ENCODE measurements around the gene DONSON. TPM values are rescaled to one million over a fixed set of nuclear protein-coding genes. Genes with fewer than 3 reads are reported as not detected.

Gene DONSON
- total RNA-seq, 1 experiment from 2014 or later: 29.2 TPM

DNA sequence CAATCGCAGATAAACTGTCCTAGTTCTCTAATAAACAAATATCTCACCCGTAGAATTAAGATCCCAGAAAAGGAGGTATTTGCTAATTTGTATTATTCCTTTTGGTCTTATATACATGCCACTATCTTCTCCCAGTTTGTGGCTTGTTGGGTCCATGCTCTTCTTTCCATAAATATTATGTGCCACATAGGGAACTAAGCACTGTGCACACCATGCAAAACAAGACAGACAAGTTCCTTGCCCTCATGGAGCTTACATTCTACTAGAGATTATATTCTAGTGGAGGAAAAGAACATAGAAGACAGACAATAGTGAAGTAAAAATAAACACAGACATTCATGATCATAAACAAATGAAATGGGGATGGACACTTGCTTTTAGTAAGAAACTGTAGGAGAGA is 51.3 kb downstream of the DONSON start:
- Histone ChIP-seq H3K27me3 (ENCODE audit: low read length) (no peaks in the 10 kb centered on the region), H3K4me2 (ENCODE audit: low read length) (no peak overlapping the region), H3K36me3 (ENCODE audit: low read depth, low read length) (peaks cover 55% of the 10 kb centered on the region), H3K4me3 (ENCODE audit: low read length) (no peak overlapping the region), H3K9me2 (replicated peaks; ENCODE audit: low read length) (no peaks in the 10 kb centered on the region), H4K20me1 (ENCODE audit: low read length) (0 out of 2 replicates have a peak, but pooled peaks cover 6% of the 10 kb centered on the region), H3K9me3 (ENCODE audit: low read length) (no peaks in the 10 kb centered on the region), H2AFZ (ENCODE audit: low read length) (no peak overlapping the region), H3K79me2 (ENCODE audit: low read length) (peaks cover 55% of the 10 kb centered on the region), H3K9ac (ENCODE audit: low read length) (no peak overlapping the region), H3K27ac (ENCODE audit: low read length) (no peak overlapping the region), H3F3A (ENCODE audit: low read length, unreplicated experiment) (no peaks in the 10 kb centered on the region), H3K4me1 (ENCODE audit: insufficient read depth, low read length) (peaks cover 13% of the 10 kb centered on the region)
- BruUV-seq (replicated peaks): no TSS peak
- ATAC-seq: no peak
- no peak for TF ChIP-seq EZH2phosphoT487 (IDR thresholded peaks at IDR 0.05; ENCODE audit: borderline replicate concordance, low read length)
- no peak for TF ChIP-seq EZH2 (IDR thresholded peaks at IDR 0.05; ENCODE audit: low read length, unreplicated experiment)
- TF ChIP-seq, protein P1, sequence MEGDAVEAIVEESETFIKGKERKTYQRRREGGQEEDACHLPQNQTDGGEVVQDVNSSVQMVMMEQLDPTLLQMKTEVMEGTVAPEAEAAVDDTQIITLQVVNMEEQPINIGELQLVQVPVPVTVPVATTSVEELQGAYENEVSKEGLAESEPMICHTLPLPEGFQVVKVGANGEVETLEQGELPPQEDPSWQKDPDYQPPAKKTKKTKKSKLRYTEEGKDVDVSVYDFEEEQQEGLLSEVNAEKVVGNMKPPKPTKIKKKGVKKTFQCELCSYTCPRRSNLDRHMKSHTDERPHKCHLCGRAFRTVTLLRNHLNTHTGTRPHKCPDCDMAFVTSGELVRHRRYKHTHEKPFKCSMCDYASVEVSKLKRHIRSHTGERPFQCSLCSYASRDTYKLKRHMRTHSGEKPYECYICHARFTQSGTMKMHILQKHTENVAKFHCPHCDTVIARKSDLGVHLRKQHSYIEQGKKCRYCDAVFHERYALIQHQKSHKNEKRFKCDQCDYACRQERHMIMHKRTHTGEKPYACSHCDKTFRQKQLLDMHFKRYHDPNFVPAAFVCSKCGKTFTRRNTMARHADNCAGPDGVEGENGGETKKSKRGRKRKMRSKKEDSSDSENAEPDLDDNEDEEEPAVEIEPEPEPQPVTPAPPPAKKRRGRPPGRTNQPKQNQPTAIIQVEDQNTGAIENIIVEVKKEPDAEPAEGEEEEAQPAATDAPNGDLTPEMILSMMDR (conservative IDR thresholded peaks at IDR 0.05; ENCODE audit: low read depth, low read length): no peak
- intact Hi-C loops (cut with micrococcal nuclease): no loop called here
- ChIA-PET POLR2A (ENCODE audit: unreplicated experiment) (no interaction called here), CTCF (no interaction called here)
- no peak for DNase-seq

- Histone ChIP-seq H3K9me2 (replicated peaks; ENCODE audit: low read length) (no peaks in the 10 kb centered on the region), H3F3A (ENCODE audit: low read length, unreplicated experiment) (no peaks in the 10 kb centered on the region), H3K27ac (ENCODE audit: low read length) (no peak overlapping the region), H3K79me2 (ENCODE audit: low read length) (no peaks in the 10 kb centered on the region), H4K20me1 (ENCODE audit: low read length) (no peaks in the 10 kb centered on the region), H3K9ac (ENCODE audit: low read length) (no peak overlapping the region), H3K9me3 (ENCODE audit: low read length) (no peaks in the 10 kb centered on the region), H3K36me3 (ENCODE audit: low read depth, low read length) (peaks cover 80% of the 10 kb centered on the region), H3K4me1 (ENCODE audit: insufficient read depth, low read length) (no peaks in the 10 kb centered on the region), H2AFZ (ENCODE audit: low read length) (no peak overlapping the region), H3K4me2 (ENCODE audit: low read length) (no peak overlapping the region), H3K27me3 (ENCODE audit: low read length) (no peaks in the 10 kb centered on the region), H3K4me3 (ENCODE audit: low read length) (no peak overlapping the region)
- DNase-seq: no peak
- TF ChIP-seq, protein P1 (conservative IDR thresholded peaks at IDR 0.05; ENCODE audit: low read depth, low read length): no peak
- TF ChIP-seq EZH2 (IDR thresholded peaks at IDR 0.05; ENCODE audit: low read length, unreplicated experiment) (no peak), EZH2phosphoT487 (IDR thresholded peaks at IDR 0.05; ENCODE audit: borderline replicate concordance, low read length) (no peak)
- BruUV-seq (replicated peaks): no TSS peak
- CTCF ChIA-PET: no interaction called here
- intact Hi-C loops (cut with micrococcal nuclease): no loop called here
- POLR2A ChIA-PET (ENCODE audit: unreplicated experiment): no interaction called here
- no peak for ATAC-seq
Measured at GRCh38 chr21:33531007-33531406, 57.5 kb downstream of the DONSON start.

Other genes with a start within 250 kb of the DONSON start
- 35.7 and 37.8 TPM in 2 replicates for gene IFNGR2, start 185.3 kb downstream of the DONSON start, total RNA-seq (2014; rRNA removed)
- gene TMEM50B, start 108.7 kb downstream of the DONSON start, total RNA-seq (2014; rRNA removed): 21.5 and 25.5 TPM in 2 replicates
- gene DNAJC28, start 97.0 kb downstream of the DONSON start, total RNA-seq (2014; rRNA removed): 0.29 and 0.44 TPM in 2 replicates
- gene GART, start 46.6 kb downstream of the DONSON start, total RNA-seq (2014; rRNA removed): 118 and 142 TPM in 2 replicates
- 180 and 373 TPM in 2 replicates for gene SON, start 45.6 kb downstream of the DONSON start, total RNA-seq (2014; rRNA removed)
- gene CRYZL1, start 53.1 kb upstream of the DONSON start, total RNA-seq (2014; rRNA removed): 12.4 and 16.6 TPM in 2 replicates
- 19.9 and 45.6 TPM in 2 replicates for gene ITSN1, start 53.8 kb upstream of the DONSON start, total RNA-seq (2014; rRNA removed)